GM18520 (cell line): ENCODE measurements around the gene MYBPHL.

Source experiments
- ATAC-seq: cut with Tn5 transposase; IDR thresholded peaks from one replicate; pipeline ENCODE4 v1.9.1; 2021; ENCODE audit not compliant: unreplicated experiment

Gene MYBPHL

DNA sequence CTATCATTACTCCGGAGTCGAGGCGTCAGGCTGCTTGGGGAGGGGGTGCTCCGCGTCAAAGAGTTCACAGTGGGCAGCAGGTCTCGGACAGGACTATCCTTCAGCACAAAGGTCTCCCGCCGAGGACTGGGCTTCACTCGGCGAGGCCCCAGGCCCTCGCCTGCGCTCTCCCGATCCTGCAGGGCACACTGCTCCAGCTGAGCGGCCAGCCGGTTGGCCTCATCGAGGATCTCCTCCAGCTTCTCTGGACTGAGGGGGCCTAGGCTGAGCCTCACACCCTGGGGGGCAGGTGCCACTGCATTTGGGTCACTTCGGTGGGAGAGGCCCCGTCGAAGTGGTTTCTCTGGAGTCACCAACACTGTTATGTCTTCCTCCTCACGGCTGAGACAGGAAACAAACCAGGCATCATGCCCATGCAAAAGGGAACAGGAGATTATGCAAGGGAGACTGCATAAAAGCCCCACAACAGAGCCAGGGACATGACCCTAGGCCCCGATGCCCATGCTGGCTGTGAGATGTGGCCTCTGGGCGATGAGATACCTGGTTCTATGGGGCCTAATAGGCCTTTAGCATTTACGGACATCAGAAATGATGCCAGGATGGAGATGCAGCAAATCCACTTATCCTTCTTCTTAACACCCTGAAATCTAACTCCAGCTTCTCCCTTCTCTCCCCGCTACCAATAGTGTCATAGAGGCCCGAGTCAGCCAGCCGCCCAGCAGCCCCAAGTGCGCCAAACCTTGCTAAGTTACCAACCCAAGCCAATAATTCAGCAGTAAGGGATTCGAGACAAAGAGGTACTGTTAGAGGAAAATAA is 24.9 kb downstream of the MYBPHL start:
- ATAC-seq: no peak

DNA sequence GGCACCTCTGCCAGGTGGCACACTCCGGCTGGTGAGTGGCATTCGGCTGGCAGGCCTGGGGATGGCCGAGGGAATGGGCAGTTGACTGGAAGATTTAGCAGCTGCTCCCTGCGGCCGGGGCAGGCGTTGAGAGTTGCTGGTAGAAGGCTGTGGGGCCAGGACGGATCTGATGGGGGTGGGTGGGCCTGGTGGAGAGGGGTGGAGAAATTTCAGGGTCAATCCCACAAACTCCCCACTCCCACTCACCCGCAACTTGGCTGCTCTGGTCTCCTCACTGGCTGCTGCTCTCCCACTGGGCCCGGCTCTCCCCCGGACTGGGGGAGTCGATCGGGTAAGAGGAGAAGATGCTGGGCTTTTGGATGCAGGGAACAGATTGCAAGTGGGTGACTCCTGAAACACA is 25.9 kb downstream of the MYBPHL start:
- ATAC-seq: no peak

DNA sequence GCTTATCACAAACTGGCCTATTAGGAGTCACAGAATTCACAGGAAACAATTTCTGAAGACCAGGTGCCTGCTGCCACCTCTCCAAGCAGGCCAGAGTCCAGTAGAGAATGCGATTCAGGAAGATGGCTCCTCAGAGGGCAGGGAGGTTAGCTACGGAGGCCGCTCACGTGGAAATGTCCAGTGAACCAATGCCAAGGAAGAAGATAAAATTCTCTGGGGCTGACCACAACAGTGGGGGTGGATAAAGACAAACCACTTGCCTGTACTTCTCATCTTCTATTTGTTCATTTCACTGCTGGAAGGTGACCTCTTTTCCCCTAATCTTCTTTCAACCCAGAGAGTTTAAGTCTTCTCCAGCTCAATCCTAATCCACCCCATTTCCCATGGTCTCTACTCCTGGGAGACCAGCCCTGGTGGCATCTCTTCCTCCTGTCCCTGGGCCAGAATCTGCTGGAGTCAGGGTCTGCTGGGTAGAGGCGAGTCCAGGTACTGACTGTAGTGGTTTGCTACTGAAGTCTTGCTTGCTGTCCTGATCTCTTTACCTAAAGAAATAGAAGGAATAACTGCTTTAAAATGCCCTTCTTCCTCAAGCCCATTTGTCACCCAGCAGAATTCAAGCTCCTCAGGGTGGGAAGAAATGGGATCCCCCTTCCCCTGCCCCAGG is 27.1 kb downstream of the MYBPHL start:
- no peak for ATAC-seq

DNA sequence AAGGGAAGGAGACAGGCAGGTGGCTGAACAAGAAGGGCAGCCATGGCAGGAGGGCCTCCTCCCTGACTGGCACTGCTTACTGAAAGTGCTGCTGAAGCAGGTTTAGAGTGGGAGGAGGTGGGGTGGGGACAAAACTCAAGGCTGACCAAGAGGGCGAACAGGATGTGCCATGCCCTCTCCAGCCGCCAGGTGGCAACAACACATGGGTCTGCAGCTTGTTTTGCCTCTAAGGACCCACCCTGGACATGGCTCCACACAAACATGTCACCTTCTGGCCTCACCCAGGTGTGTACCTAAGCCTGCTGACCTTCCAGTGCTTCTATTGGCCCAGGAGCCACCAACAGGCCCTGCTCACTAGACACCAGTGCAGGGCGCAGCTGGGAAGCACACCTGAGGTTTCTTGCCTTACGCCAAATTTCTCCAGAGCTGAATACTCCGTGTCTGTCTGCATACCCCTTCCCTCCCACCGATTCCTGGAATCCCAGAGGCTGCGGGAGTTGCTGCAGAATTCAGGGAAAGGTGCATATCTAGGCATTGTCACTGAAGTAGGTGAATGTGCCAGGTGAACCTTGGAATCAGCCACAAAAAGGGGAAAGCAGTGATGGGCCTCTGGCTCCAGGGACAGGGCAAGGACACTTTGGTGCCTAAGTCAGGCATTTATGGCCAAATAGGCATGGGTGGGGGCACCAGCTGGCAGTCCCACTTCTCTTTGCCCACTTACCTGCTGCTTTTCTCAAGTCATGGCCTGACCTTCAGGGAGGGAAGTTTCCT is 29.2 kb downstream of the MYBPHL start:
- ATAC-seq: no peak

DNA sequence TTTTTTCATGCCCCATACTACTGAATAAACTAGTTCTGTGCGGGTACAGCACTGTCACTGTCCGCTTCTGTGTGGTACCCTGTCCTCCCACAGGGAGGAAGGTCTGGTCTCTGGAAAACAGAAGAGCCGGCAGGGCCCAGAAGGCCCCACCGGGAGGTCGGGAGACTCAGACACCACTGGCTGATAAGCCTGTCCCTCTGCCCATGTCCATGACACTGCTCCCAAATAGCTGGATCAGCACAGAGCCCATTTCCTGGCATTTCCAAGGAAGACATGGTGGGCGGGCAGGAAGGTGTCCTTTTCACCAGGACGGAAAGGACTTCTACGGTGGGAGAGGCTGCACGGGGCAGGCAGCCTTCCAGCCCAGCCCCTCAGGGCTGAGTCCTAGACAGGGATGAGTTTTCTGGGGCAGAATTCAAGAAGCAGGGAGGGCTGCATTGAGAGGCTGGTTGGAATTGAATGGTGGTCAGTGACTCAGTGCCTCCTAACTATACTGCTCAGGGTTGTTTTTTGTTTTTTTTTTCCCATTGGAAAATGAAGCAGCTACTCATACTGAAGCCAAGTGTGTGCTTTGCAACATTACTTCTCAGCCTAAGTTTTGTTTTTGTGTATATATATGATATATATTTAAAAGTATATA is 31.0 kb downstream of the MYBPHL start:
- ATAC-seq: no peak

DNA sequence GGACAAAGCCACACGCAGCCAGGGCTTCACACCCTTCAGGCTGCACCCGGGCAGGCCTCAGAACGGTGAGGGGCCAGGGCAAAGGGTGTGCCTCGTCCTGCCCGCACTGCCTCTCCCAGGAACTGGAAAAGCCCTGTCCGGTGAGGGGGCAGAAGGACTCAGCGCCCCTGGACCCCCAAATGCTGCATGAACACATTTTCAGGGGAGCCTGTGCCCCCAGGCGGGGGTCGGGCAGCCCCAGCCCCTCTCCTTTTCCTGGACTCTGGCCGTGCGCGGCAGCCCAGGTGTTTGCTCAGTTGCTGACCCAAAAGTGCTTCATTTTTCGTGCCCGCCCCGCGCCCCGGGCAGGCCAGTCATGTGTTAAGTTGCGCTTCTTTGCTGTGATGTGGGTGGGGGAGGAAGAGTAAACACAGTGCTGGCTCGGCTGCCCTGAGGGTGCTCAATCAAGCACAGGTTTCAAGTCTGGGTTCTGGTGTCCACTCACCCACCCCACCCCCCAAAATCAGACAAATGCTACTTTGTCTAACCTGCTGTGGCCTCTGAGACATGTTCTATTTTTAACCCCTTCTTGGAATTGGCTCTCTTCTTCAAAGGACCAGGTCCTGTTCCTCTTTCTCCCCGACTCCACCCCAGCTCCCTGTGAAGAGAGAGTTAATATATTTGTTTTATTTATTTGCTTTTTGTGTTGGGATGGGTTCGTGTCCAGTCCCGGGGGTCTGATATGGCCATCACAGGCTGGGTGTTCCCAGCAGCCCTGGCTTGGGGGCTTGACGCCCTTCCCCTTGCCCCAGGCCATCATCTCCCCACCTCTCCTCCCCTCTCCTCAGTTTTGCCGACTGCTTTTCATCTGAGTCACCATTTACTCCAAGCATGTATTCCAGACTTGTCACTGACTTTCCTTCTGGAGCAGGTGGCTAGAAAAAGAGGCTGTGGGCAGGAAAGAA is 32.0 kb downstream of the MYBPHL start:
- ATAC-seq: no peak

DNA sequence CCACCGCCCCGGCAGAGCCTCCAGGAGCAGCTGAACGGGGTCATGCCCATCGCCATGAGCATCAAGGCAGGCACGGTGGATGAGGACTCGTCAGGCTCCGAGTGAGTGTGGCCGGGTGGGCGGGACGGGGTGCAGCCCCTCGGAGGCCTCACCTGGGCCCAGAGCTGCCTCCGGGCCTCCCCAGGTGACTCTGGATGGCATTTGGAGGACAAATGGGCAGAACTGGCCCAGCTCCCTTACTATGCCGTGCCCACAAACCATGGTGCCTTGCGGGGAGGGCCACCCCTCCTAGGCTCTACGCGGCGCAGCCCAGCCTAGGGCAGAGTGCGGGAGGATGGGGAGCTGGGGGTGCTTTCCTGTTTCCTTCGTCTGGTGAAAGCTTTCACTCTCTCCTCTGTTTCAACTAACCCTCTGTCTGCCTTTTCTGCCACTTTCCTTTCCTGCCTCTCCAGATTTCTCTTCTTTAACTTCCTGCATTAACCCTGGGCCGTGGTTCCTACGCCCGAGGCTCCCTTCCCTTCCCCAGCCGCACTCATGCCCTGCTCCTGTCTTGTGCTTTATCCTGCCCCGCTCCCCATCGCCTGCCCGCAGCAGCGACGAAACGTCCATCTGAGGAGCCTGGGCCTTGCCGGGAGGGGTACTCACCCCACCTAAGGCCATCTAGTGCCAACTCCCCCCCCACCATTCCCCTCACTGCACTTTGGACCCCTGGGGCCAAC is 33.1 kb downstream of the MYBPHL start:
- no peak for ATAC-seq

DNA sequence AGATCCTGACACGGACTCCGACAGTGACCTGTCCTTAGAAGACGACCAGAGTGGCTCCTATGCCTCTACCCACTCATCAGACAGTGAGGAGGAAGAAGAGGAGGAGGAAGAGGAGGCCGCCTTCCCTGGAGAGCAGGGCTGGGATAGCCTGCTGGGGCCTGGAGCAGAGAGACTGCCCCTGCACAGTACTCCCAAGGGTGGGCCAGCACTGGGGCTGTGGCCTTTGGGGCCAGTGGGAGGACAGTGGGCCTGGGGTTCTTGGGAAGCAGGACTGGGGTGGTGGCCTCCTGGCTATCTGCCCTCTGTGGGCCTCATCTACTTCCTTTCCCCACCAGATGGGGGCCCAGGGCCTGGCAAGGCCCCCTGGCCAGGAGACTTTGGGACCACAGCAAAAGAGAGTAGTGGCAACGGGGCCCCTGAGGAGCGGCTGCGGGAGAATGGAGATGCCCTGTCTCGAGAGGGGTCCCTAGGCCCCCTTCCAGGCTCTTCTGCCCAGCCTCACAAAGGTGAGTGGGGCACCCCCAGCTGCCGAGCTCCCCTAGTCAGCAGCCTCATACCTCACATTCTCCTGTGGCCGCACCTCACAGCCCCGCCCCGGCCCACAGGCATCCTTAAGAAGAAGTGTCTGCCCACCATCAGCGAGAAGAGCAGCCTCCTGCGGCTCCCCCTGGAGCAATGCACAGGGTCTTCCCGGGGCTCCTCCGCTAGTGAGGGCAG is 33.8 kb downstream of the MYBPHL start:
- no peak for ATAC-seq

DNA sequence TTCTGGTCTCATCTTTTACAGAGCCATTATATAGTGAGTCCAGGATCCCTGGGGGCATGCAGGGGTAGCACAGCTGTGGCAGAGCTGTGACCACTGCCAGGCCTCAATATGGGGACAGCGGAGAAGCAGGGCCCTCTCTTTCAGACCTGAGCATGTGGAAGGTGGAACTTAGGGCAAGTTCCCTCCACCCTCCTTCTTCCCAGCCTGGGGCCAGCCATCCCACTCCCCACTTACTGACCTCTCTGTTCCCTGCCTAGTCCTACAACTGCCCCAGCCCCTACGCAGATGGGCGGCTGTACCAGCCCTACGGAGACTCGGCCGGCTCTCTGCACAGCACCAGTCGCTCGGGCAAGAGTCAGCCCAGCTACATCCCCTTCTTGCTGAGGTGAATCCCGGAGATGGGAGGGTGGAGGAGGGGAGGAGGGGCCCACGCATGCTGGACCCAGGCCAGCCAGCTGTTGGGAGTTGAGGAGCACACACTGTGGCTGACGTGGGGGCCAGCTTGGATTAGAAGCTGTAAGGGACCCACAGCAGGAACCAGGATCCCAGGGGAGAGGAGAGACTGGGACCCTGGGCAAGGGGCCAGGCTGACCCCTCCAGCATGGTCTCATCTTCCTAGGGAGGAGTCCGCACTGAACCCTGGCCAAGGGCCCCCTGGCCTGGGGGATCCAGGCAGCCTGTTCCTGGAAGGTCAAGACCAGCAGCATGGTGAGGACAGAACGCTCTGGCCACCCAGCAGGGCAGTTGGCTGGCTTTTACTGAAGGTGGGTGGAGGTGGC is 34.6 kb downstream of the MYBPHL start:
- ATAC-seq: no peak

DNA sequence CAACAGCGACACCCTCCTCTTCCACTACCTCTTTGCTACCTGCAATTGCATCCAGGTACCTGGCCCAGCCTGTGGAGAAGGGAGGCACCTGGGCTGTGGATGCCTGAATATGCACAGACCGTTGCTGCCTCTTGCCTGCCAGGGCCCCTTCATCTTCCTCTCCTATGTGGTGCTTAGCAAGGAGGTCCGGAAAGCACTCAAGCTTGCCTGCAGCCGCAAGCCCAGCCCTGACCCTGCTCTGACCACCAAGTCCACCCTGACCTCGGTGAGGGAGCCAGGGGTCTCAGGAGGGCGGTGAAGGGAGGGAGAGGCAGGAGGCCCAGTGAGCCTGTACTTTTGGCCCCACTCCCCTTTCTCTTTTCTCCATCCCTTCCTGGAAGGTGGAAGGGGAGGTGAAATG is 35.4 kb downstream of the MYBPHL start:
- no peak for ATAC-seq

DNA sequence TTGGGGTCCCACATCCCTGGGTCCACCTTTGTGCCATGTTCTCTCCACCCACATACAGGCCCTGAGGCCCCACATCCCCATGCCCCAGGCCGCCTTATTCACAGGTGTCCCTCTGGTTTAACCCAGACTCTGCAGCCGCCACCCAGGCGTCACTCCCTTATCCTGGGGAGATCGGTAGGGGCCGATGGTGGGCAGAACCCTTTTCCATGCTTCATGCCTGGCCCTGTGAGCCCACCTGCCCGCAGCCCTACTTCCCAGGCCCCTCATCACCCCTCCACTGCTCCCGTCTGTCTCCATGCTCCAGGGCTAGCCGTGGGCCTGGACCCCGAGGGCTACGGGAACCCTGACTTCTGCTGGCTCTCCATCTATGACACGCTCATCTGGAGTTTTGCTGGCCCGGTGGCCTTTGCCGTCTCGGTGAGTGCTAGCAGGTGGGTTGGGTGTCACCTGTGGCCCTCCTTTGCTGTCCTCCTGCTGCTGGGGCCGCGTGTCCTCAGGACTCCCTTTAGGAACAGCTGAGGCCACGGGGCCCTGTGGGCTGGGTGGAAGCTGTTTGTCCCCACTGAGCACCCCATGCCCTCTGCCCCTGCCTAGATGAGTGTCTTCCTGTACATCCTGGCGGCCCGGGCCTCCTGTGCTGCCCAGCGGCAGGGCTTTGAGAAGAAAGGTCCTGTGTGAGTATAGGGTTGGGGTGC is 36.0 kb downstream of the MYBPHL start:
- no peak for ATAC-seq

DNA sequence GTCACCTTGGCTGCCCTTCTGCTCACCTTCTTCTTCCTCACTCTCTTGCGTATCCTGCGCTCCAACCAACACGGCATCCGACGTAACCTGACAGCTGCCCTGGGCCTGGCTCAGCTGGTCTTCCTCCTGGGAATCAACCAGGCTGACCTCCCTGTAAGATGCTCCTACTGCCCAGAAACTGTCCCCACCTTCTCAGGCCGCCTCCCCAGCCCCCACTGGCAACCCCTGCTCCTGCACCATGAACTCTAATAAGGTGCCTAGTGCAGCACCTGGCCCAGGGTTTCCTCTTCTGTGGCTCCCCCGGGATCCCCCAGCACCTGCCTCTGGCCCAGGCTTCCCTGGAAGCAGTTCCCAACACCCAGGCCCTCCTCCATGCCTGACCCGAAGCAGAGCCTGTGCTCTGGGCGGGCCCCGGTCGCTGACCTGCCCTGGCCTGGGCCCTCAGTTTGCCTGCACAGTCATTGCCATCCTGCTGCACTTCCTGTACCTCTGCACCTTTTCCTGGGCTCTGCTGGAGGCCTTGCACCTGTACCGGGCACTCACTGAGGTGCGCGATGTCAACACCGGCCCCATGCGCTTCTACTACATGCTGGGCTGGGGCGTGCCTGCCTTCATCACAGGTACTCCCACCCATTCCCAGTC is 36.7 kb downstream of the MYBPHL start:
- ATAC-seq: no peak

DNA sequence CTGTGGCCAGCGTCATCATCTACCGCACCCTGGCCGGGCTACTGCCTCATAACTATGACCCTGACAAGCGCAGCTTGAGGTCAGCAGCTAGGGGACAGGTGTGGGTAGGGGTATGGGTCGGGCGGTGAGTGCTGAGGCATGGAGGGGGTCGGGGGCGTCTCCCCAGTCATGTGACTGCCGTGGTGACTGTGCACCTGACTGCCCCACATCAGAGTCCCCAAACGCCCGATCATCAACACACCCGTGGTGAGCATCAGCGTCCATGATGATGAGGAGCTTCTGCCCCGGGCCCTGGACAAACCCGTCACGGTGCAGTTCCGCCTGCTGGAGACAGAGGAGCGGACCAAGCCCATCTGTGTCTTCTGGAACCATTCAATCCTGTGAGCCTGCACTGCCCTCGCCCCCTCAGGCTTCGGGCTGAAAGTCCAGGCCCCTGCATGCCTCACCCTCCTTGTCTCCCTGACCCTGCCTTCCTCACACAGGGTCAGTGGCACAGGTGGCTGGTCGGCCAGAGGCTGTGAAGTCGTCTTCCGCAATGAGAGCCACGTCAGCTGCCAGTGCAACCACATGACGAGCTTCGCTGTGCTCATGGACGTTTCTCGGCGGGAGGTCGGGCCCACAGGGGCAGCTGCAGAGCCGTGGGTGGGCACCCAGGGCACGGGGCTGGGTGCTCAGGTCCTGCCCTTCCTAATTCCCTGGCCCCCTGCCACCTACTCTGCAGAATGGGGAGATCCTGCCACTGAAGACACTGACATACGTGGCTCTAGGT is 37.4 kb downstream of the MYBPHL start:
- ATAC-seq: no peak

DNA sequence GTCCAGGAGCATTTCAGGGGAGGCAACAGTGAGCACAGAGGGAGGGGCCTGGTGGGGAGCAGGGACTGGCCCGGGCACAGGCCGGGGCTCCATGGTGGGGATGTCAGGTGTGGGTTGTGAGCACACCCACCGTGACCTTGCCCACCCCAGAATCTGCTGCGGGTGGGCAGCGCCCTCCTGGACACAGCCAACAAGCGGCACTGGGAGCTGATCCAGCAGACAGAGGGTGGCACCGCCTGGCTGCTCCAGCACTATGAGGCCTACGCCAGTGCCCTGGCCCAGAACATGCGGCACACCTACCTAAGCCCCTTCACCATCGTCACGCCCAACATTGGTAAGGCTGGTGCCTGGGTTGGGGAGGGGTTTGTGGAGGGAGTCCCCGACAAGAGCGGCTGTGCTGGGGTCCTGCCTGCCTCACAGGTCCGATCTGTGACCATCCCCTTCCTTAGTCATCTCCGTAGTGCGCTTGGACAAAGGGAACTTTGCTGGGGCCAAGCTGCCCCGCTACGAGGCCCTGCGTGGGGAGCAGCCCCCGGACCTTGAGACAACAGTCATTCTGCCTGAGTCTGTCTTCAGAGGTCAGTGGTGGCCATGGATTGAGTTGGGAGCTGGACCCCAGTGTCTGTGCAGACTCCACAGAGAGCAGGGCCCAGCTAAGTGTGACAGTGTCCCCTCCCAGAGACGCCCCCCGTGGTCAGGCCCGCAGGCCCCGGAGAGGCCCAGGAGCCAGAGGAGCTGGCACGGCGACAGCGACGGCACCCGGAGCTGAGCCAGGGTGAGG is 38.2 kb downstream of the MYBPHL start:
- ATAC-seq: no peak

DNA sequence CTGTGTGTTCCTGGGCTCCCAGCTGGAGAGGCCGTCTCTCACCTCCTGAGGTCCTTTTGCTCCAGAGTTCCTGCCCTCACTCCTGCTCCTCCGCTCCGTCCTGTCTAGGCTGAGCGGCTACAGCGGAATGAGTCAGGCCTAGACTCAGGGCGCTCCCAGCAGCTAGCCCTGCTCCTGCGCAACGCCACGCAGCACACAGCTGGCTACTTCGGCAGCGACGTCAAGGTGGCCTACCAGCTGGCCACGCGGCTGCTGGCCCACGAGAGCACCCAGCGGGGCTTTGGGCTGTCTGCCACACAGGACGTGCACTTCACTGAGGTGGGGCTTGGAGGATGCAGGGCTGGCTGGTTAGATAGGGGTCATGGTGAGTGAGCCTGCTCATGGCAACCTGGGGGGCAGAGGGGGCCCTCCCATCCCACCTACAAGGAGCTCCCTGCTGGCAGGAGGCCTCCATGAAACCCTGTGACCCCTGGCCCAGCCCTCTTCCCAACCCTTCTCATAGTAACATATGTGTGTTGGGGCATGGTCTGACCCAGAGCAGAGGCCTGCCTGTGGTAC is 39.0 kb downstream of the MYBPHL start:
- ATAC-seq: no peak
